CD14-positive monocyte (primary cell): ENCODE data around the gene PHPT1. TPM values are rescaled to one million over a fixed set of nuclear protein-coding genes. Genes with fewer than 3 reads are reported as not detected.
A peak's percentile ranks its signal among the peaks of the same experiment; 100 is the strongest.

Experiments
- DNase-seq, 3 donors: peaks; one replicate each; pipeline ENCODE4 v3.0.0-alpha.2; 2011 to 2022
- H2AFZ ChIP-seq: 2 replicates; pipeline ENCODE4 v1.6.0; 2012; ENCODE audit warnings: mild to moderate bottlenecking, low read depth, low read length, inconsistent platforms; ENCODE audit not compliant: insufficient read depth, poor library complexity, severe bottlenecking
- H3K27ac ChIP-seq, 2 donors: 1 replicate in 1 of 2; 2 replicates in 1 of 2; pipeline ENCODE4 v1.5.1; 2012 to 2013; ENCODE audit warnings: low read length in 2 of 2, control low read depth in 1 of 2, inconsistent platforms in 1 of 2, low read depth in 1 of 2, mild to moderate bottlenecking in 1 of 2
- H3K27me3 ChIP-seq, 2 donors: one replicate each; pipeline versions ENCODE4 v1.6.0 to v1.6.1; 2011 to 2013; ENCODE audit warnings: low read length in 2 of 2; ENCODE audit not compliant: control insufficient read depth in 2 of 2, insufficient read depth in 2 of 2
- H3K36me3 ChIP-seq, 2 donors: replicated peaks in 1 of 2; 1 replicate in 1 of 2; 2 replicates in 1 of 2; pipeline versions ENCODE4 v1.5.1 to v1.6.1; 2012 to 2013; ENCODE audit warnings: low read length in 2 of 2, control low read depth in 1 of 2, inconsistent platforms in 1 of 2, mild to moderate bottlenecking in 1 of 2; ENCODE audit not compliant: insufficient read depth in 2 of 2, control insufficient read depth in 1 of 2
- H3K4me1 ChIP-seq, 2 donors: 1 replicate in 1 of 2; 2 replicates in 1 of 2; pipeline versions ENCODE4 v1.5.1 to v1.6.1; 2012 to 2013; ENCODE audit warnings: low read length in 2 of 2, control low read depth in 1 of 2, inconsistent platforms in 1 of 2, mild to moderate bottlenecking in 1 of 2, moderate library complexity in 1 of 2; ENCODE audit not compliant: insufficient read depth in 2 of 2, control insufficient read depth in 1 of 2
- H3K4me2 ChIP-seq: replicated peaks from 2 replicates; pipeline ENCODE3; 2012; ENCODE audit warnings: low read length, moderate library complexity, mild to moderate bottlenecking; ENCODE audit not compliant: poor library complexity, severe bottlenecking; ENCODE audit errors: extremely low read depth
- H3K4me3 ChIP-seq, 3 experiments: fragments of 200-600 bp in 1 of 3; sonication (generic) in 1 of 3; replicated peaks in 1 of 3; 1 replicate in 2 of 3; 2 replicates in 1 of 3; pipeline ENCODE4 v1.5.1; 2011 to 2013; ENCODE audit warnings: low read length in 3 of 3, mild to moderate bottlenecking in 3 of 3, control low read depth in 2 of 3, low read depth in 2 of 3, inconsistent platforms in 1 of 3, moderate library complexity in 1 of 3
- H3K79me2 ChIP-seq: 2 replicates; pipeline ENCODE4 v1.6.0; 2012; ENCODE audit warnings: mild to moderate bottlenecking, control low read depth, inconsistent platforms, low read length, moderate library complexity; ENCODE audit not compliant: insufficient read depth
- H3K9ac ChIP-seq: 2 replicates; pipeline ENCODE4 v1.6.0; 2017; ENCODE audit warnings: low read length, mild to moderate bottlenecking; ENCODE audit not compliant: insufficient read depth, poor library complexity, severe bottlenecking
- H3K9me3 ChIP-seq, 2 donors: replicated peaks in 1 of 2; 1 replicate in 1 of 2; 2 replicates in 1 of 2; pipeline versions ENCODE4 v1.5.1 to v1.6.1; 2012 to 2013; ENCODE audit warnings: low read length in 2 of 2, control low read depth in 1 of 2; ENCODE audit not compliant: control insufficient read depth in 1 of 2, insufficient read depth in 1 of 2
- H4K20me1 ChIP-seq: 2 replicates; pipeline ENCODE4 v1.6.0; 2012; ENCODE audit warnings: mild to moderate bottlenecking, low read length, control low read depth, moderate library complexity; ENCODE audit not compliant: insufficient read depth
- H3K27ac Mint-ChIP-seq, 7 donors: one replicate each; pipeline ENCODE4 v1.8.0; 2020; ENCODE audit warnings: mild to moderate bottlenecking in 7 of 7, mixed read lengths in 7 of 7, moderate library complexity in 6 of 7, inconsistent platforms in 2 of 7
- H3K27me3 Mint-ChIP-seq, 3 donors: one replicate each; pipeline ENCODE4 v1.8.0; 2021 to 2022; ENCODE audit warnings: low read depth in 3 of 3, mild to moderate bottlenecking in 3 of 3, mixed read lengths in 3 of 3, moderate library complexity in 3 of 3, inconsistent platforms in 1 of 3
- H3K36me3 Mint-ChIP-seq, 2 donors: one replicate each; pipeline ENCODE4 v1.8.0; 2020; ENCODE audit warnings: mixed read lengths in 2 of 2, inconsistent platforms in 1 of 2, mild to moderate bottlenecking in 1 of 2
- H3K4me1 Mint-ChIP-seq: one replicate; pipeline ENCODE4 v1.8.0; 2020; ENCODE audit warnings: mild to moderate bottlenecking, mixed read lengths
- H3K4me3 Mint-ChIP-seq, 2 donors: one replicate each; pipeline ENCODE4 v1.8.0; 2020; ENCODE audit warnings: mild to moderate bottlenecking in 2 of 2, mixed read lengths in 2 of 2, moderate library complexity in 1 of 2
- H3K9me3 Mint-ChIP-seq, 7 donors: one replicate each; pipeline ENCODE4 v1.8.0; 2020 to 2022; ENCODE audit warnings: mixed read lengths in 7 of 7, mild to moderate bottlenecking in 6 of 7, moderate library complexity in 6 of 7, inconsistent platforms in 2 of 7
- WGBS: methylation state at CpG from one replicate; pipeline ENCODE4 v1.1.5; 2013; ENCODE audit warnings: missing lambda C conversion rate; ENCODE audit not compliant: insufficient coverage; 5-methylcytosine and 5-hydroxymethylcytosine counted together
- intact Hi-C, 2 donors: fragments of 100-400 bp; cut with micrococcal nuclease; formaldehyde crosslinking; loops; one replicate each; pipeline versions ENCODE4 v1.15.0 to v1.15.1; 2023
- polyA plus RNA-seq, 3 donors: library from polyadenylated mRNA; depleted of rRNA in 1 of 3; unstranded in 2 of 3; stranded (reverse) in 1 of 3; fragments of 300-500 nt in 2 of 3; fragments of >200 nt in 1 of 3; fragmentation: Illumina TruSeq in 2 of 3; gene quantifications; 1 replicate in 2 of 3; 2 replicates in 1 of 3; pipeline ENCODE4 v1.2.3, GENCODE V29; 2012 to 2021
- TF ChIP-seq, protein P1 (sequence below): fragments of 200-600 bp; IDR thresholded peaks from one replicate; pipeline ENCODE4 v1.8.0; 2022; ENCODE audit warnings: antibody characterized with exemption, mild to moderate bottlenecking

The PHPT1 gene
- polyA plus RNA-seq, 3 donors = 70.0 to 163 (median 94.3) TPM

DNA sequence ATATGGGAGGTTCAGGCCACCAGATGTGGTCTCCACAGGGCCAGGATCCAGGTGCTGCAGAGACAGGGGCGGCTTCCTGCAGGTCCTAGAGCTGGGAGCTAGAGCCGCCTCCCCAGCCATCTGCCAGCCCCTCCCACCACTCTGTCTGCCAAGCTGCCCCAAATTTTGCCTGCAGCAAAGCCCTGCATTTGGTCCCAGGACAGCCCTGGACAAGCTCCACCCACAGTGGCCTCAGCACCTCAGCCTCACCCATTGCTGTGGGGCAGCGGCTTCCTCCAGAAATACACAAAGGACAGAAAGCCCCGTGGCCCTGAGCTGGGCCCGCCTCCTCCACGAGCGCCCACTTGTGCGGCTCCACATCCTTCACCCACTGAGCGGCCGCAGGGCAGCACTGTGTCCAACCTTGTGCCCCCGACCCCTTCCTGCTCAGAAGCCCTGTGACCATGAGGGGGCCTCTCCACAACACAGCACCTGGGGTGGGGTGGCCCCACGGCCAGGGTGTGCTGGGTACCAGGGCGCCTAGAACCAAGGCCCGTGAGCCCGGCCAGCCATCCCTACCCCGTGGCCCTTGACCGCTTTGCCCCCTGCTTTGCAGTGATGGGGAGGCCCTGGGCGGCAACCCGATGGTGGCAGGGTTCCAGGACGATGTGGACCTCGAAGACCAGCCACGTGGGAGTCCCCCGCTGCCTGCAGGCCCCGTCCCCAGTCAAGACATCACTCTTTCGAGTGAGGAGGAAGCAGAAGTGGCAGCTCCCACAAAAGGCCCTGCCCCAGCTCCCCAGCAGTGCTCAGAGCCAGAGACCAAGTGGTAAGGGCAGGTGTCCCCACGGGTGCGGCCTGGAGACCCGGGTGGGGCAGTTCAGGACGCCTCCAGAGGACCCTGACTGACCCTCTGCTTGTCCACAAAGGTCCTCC, 10.6 kb upstream of the PHPT1 start:
- H3K27me3 Mint-ChIP-seq = peaks cover 2 to 17% (median 10%) of the 10 kb centered on the region in 3 donors
- no peak overlapping the region for H3K9ac ChIP-seq
- peaks cover 22 to 57% of the 10 kb centered on the region in 2 donors for H3K36me3 Mint-ChIP-seq
- peaks cover 33 to 43% of the 10 kb centered on the region in 2 donors for H3K36me3 ChIP-seq
- DNase-seq = no peak
- H3K4me1 ChIP-seq = peaks cover 14 to 18% of the 10 kb centered on the region in 2 donors
- no peak overlapping the region for H3K4me2 ChIP-seq
- H3K27ac Mint-ChIP-seq = no peak overlapping the region
- H3K27ac ChIP-seq = no peak overlapping the region
- intact Hi-C loops = no loop called here
- H3K79me2 ChIP-seq = no peaks in the 10 kb centered on the region
- H2AFZ ChIP-seq = no peak overlapping the region
- H3K27me3 ChIP-seq = peaks cover 0 to 12% of the 10 kb centered on the region in 2 donors
- TF ChIP-seq, protein P1, sequence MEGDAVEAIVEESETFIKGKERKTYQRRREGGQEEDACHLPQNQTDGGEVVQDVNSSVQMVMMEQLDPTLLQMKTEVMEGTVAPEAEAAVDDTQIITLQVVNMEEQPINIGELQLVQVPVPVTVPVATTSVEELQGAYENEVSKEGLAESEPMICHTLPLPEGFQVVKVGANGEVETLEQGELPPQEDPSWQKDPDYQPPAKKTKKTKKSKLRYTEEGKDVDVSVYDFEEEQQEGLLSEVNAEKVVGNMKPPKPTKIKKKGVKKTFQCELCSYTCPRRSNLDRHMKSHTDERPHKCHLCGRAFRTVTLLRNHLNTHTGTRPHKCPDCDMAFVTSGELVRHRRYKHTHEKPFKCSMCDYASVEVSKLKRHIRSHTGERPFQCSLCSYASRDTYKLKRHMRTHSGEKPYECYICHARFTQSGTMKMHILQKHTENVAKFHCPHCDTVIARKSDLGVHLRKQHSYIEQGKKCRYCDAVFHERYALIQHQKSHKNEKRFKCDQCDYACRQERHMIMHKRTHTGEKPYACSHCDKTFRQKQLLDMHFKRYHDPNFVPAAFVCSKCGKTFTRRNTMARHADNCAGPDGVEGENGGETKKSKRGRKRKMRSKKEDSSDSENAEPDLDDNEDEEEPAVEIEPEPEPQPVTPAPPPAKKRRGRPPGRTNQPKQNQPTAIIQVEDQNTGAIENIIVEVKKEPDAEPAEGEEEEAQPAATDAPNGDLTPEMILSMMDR = no peak
- H4K20me1 ChIP-seq = no peaks in the 10 kb centered on the region
- 88% methylated on average over 26 of the region's 29 CpGs for WGBS
- peaks cover 6% of the 10 kb centered on the region for H3K4me1 Mint-ChIP-seq
- no peak overlapping the region for H3K4me3 ChIP-seq
- H3K4me3 Mint-ChIP-seq = no peak overlapping the region
- H3K9me3 Mint-ChIP-seq = peaks cover 0 to 3% (median under 1%) of the 10 kb centered on the region in 7 donors
- H3K9me3 ChIP-seq = no peaks in the 10 kb centered on the region

DNA sequence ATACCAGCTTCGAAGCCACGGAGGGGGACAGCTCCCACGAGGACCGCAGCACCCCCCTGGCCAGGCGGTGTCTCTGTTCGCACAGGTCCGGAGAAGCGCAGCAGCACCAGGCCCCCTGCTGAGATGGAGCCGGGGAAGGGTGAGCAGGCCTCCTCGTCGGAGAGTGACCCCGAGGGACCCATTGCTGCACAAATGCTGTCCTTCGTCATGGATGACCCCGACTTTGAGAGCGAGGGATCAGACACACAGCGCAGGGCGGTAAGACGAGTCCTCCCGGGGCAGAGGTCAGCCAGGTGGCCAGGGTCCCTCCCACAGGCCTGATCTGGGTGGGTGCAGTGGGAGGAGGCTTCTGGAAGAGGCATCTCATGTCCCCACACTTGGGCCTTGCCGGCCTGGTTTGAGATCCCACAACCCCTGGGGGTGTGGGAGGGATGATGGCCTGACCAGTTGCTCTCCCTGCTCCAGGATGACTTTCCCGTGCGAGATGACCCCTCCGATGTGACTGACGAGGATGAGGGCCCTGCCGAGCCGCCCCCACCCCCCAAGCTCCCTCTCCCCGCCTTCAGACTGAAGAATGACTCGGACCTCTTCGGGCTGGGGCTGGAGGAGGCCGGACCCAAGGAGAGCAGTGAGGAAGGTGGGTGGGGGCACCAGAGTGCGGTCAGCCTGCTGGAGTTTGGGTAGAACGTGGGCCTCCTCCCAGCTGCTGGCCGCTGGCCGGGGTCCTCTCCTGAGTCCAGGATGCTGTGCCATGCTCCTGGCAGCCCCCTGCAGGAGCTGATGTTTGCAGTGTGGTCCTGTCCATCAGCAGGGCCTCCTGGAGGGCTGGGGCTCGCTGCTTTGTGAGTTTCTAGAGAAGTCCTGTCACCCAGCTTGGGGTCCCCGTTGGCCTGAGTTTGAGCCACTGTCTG, 9.7 kb upstream of the PHPT1 start:
- H3K27me3 ChIP-seq = peaks cover 0 to 20% of the 10 kb centered on the region in 2 donors
- H3K27ac ChIP-seq = no peak overlapping the region
- peaks cover 33 to 37% of the 10 kb centered on the region in 2 donors for H3K36me3 ChIP-seq
- no peaks in the 10 kb centered on the region for H3K79me2 ChIP-seq
- Mint-ChIP-seq H3K4me1 (peaks cover 8% of the 10 kb centered on the region), H3K27me3 (peaks cover 8 to 26% (median 16%) of the 10 kb centered on the region in 3 donors), H3K9me3 (peaks cover 0 to 5% (median 3%) of the 10 kb centered on the region in 7 donors), H3K4me3 (no peak overlapping the region), H3K27ac (peak overlapping the region in 4 of 7 donors; percentile 54 to 85 (median 78)), H3K36me3 (peaks cover 18 to 49% of the 10 kb centered on the region in 2 donors)
- H2AFZ ChIP-seq = no peak overlapping the region
- no peaks in the 10 kb centered on the region for H4K20me1 ChIP-seq
- no peak overlapping the region for H3K4me2 ChIP-seq
- intact Hi-C loops = loop anchor here (5.0 to 10.0 kb wide), 3 partner anchors 32 to 193 kb away; partner anchors contain the start of genes C8G (in 1 of the 2), FBXW5 (in 1 of the 2), FUT7 (in 1 of the 2) and RABL6 (in 1 of the 2)
- TF ChIP-seq, protein P1 = no peak
- no peak overlapping the region for H3K9ac ChIP-seq
- 95% methylated on average over 25 of the region's 36 CpGs for WGBS
- H3K9me3 ChIP-seq = no peaks in the 10 kb centered on the region
- no peak overlapping the region for H3K4me3 ChIP-seq
- H3K4me1 ChIP-seq = peaks cover 15 to 25% of the 10 kb centered on the region in 2 donors
- DNase-seq = no peak
